NCI-H187 (cell line): ENCODE measurements around the gene ARHGAP45.
A peak's percentile ranks its signal among the peaks of the same experiment; 100 is the strongest.
"Not testable (repeated sequence)": the region's sequence is repeated elsewhere in the genome, so short reads cannot be mapped to it uniquely, and the experiment has no call there.

Source experiments
- DNase-seq, 2 experiments: peaks; one replicate each; lab custom pipeline; 2025; lab: John Stamatoyannopoulos, UW

ARHGAP45 gene

GRCh38 chr19:1066748-1067340, at the start of gene ARHGAP45:
ARHGAP45 (plus strand) TSS chr19:1067167; CDS start chr19:1067406, 239 bp downstream.
- DNase-seq: no peak

- DNase-seq: no peak
Measured at GRCh38 chr19:1017906-1018305, 49.1 kb upstream of the ARHGAP45 start.

DNA sequence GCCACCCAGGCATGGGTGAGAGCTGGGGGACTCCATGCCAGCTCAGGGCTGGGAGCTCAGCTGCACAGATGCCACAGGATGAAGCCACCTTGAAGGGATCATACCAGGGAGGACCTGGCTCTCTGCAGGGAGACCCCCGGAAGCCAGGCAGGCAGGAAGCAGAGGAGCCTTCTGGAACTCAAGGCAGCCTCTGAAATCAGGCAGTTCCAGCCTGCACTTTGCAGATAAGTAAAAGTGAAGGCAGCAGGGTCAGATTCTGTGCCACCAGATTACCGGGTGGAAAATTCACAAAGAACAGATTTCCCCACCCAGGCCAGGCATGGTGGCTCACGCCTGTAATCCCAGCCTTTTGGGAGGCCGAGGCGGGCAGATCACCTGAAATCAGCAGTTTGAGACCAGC, 48.6 kb upstream of the ARHGAP45 start:
- DNase-seq: no peak

GRCh38 chr19:1018932-1019615, 47.9 kb upstream of the ARHGAP45 start:
- no peak for DNase-seq

GRCh38 chr19:1019616-1019961, 47.4 kb upstream of the ARHGAP45 start:
- no peak for DNase-seq

GRCh38 chr19:1019980-1020867, 46.7 kb upstream of the ARHGAP45 start:
- DNase-seq: no peak

GRCh38 chr19:1020868-1021425, 46.0 kb upstream of the ARHGAP45 start, which contains the start of gene TMEM259:
TMEM259 (minus strand) TSS chr19:1021123; CDS start chr19:1020996, 127 bp downstream.
- peak; percentile 98 to 99 for DNase-seq

GRCh38 chr19:1023883-1024188, 43.1 kb upstream of the ARHGAP45 start:
- DNase-seq: not testable (repeated sequence)

GRCh38 chr19:1025080-1025479, 41.9 kb upstream of the ARHGAP45 start:
- DNase-seq: not testable (repeated sequence)

DNA sequence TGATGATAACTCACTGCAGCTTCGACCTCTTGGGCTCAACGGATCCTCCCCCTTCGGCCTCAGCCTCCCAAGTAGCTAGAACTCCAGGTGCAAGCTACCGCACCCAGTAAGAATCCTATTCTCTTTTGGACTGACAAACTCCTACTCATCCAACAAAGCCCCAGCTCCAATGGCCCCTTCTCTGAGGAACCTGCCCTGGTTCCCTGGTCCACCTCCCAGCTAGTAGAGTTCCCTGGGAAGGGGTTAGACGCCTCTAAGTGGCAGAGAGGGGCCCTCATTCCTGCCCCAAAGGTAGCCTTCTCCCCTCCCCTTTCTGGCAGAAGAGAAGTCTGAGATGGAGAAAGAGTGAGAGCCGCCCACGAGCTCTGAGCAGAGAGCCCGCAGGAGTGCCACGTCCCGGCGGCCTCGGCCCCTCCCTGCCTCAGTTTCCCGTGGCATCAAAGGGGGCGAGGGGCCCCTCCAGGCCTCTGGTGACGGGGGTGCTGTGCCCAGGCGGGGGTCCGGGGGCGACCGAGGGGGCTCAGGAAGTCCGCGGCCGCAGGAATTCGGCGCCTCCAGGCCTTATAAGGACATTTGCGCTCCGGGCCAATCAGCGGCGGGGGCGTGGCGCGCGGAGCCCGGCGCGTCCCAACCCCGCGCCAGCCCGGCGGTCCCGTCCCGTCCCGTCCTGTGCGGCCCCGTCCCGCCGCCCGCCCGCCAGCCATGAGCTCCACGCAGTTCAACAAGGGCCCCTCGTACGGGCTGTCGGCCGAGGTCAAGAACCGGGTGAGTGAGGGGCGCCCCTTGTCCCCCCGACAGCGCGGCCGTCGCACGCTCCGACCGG, 40.8 kb upstream of the ARHGAP45 start, which contains the start of gene CNN2:
Gene CNN2 (plus strand): TSS at position 649 of the 823 bp plus-strand sequence. CDS start 54 bp downstream, at position 703.
- no peak for DNase-seq

GRCh38 chr19:1026783-1027649, 40.0 kb upstream of the ARHGAP45 start:
- DNase-seq: no peak

GRCh38 chr19:1027650-1028061, 39.3 kb upstream of the ARHGAP45 start:
- DNase-seq: no peak

DNA sequence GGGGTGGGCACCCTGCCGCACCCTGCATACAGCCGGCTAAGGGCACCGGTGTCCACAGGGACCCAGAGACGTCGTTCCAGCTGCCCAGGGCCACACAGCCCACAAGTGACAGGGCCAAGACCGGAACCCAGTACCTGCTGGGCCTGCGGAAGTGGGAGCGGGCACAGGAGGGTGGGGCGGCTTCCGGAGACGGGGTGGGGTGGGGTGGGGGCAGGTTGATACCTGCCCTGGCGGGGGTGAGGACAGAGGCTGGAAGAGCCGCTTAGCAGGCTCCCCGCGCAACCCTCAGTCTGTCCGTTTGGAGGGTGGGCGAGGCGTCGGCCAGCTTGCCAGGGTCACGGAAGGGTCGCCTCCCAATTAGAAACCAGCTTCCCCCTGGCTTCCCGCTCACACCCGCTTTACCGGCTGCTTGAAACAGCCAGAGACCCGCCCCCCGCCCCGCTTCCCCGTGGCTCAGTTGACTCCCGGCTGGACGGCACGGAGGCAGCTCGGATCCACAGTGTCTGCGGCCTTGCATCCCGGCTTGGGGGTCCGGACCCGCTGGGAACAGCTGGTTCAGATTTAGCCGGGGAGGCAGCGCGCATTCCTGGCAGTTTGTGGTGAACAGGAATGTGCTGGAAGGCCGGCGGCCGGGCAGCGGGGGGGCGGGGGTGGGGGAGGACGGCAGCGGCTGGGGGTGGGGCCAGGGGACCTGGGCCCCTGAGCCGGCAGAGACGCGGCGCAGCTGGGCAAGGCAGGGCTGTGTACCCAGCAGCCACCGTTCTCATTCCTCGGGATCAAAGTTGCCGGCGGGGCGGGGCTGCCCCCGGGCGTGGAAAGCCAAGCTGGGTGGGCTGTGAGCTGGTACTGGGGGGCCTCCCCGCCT, 38.7 kb upstream of the ARHGAP45 start:
- DNase-seq: no peak

DNA sequence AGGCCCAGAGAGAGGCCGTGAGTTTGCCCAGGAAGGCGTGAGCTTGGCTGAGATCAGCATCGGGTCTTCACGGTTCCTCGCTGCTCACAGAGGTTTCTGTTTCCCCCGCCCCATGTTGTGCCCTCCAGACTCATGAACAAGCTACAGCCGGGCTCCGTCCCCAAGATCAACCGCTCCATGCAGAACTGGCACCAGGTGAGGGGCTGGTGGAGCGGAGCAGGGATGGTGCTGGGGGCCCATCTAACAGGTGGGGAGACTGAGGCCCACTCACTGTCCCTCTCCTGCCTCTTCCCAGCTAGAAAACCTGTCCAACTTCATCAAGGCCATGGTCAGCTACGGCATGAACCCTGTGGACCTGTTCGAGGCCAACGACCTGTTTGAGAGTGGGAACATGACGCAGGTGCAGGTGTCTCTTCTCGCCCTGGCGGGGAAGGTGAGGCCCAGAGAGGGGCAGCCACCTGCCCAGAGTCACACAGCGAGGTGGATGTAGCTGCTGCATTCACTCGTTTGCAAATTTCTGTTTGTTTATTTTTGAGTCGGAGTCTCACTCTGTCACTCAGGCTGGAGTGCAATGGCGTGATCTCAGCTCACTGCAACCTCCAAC, 34.6 kb upstream of the ARHGAP45 start:
- no peak for DNase-seq

DNA sequence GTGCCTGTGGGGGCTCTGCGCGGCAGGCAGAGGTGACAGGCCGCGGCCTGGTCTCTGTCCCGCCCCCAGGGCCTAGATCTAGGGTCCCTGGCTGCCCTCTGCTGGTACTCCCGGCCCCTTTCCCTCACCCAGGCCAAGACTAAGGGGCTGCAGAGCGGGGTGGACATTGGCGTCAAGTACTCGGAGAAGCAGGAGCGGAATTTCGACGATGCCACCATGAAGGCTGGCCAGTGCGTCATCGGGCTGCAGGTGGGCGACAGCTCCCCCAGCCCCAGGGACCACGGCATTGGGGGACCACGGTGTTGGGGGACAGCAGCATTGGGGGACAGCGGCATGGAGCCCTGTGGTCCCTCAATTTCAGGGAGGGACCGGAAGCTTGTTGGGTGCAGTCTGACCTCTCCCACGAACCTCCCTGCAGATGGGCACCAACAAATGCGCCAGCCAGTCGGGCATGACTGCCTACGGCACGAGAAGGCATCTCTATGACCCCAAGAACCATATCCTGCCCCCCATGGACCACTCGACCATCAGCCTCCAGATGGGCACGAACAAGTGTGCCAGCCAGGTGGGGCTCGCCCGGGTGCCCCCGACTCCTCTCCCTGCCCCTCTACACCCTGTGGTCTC, 30.9 kb upstream of the ARHGAP45 start:
- no peak for DNase-seq

DNA sequence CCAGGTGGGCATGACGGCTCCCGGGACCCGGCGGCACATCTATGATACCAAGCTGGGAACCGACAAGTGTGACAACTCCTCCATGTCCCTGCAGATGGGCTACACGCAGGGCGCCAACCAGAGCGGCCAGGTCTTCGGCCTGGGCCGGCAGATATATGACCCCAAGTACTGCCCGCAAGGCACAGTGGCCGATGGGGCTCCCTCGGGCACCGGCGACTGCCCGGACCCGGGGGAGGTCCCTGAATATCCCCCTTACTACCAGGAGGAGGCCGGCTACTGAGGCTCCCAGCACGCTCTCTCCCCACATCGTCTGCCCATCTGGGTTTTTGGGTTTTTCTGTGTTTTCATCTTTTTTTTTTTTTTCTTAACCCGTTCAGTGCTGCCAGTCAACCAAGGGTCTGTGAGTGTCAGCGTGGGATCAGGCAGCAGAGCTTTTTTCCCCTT, 29.3 kb upstream of the ARHGAP45 start:
- DNase-seq: no peak

- DNase-seq: no peak
Measured at GRCh38 chr19:1038978-1039645, 27.9 kb upstream of the ARHGAP45 start.
